UCSD-AML1 (cell line): ENCODE data around the gene METTL16.

Source experiments
- DNase-seq: peaks from one replicate; lab custom pipeline; 2025; ENCODE audit not compliant: unreplicated experiment; lab: John Stamatoyannopoulos, UW

METTL16 gene

DNA sequence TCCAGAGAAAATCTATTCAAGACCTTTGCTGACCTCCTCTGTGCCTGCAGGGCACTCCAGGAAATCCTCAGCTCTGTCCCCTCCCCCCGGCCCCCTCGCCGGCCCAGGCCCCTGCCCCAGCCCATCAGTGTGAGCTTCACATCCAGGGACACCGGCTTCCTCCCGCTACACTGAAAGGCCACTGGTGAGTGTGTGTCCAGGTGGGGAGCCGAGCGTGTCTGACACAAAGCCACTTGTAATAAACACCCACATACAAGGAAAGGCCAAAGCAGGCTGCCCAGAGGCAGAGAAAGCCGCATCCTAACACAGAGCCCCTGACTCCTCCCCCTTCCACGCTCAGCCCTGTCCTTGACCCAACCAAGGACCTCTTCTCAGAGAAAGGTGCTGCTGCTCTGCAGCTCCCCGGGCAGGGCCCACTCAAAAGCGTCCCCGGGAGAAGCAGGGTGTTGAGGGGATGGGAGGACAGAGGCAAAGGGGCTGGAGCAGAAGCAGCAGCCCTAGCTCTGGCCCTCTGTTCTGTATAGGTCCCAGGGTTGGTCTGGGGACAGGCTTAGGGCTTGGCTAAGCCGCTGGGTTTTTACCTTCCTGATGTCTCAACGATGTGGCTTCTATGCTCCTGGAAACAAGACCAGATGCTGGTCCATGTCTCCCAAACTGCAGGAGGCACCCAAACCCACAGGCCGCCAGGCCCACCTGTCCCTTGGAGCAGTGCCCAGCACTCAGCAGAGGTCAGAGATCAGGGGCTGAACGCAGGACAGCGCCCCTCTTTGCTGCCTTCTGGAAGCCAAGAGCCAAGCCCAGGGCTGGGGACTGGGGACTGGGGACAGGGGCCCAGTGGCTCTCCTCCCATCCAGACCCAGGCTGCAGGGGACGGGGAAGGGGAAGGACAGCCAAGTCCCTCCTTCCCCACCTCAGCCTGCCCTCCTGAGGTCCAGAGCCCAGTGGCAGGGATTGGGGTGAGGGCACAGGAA is 126.2 kb downstream of the METTL16 start:
- DNase-seq = no peak

DNA sequence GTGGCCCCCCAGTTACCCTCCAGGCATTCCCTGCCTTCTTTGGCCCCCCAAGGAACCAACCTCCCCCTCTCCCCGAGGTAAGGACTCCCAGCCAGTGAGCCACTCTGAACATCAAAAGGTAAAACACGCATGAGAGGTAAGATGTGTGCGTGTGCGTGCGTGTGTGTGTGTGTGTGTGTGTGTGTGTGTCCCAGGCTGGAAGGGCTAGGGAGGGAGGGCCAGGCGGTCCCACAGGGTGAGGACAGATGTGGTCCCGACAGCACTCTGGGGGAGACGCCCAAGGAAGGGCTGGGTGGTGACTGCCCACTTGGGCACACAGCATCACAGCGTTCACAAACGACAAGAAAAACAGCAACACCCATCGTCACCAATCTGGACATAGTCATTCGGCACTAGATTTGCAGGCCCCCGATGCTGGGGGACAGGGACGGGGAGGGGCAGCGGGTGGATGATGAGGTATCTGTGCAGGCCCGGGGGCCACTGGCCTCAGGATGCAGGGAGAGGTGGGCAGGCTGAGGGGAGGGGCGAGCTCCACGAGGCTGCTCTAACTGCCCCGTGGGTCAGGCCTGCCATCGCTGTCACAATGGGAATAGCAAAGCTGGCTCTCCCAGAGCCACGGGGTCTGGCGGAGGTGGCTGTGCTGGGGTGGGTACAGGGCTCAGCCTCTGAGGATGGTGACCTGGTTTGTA is 127.1 kb downstream of the METTL16 start:
- DNase-seq = no peak

DNA sequence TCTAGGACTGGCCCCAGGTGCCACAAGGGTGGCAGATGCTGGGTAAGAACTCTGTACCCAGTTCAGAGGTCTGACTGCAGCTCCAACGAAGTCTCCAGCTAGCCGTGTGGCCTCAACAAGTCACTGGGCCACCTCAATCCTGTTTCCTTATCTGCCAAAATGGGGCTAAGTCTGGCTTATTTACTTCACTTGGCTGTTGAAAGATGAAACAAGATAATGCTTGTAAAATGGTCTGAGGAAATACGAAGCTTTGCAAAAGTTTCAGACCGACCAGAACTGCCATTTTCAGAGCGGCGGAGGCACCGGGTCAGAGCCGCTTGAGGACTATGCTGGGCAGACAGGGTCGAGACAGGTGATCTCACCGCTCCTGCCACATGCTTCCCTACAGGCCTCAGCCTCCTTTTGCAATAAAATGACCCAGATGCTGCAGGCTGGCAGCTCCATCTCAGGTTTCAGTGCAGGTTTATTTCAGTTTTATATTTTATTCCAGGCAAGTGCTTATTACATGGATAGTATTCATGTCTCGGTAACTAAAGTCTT is 128.0 kb downstream of the METTL16 start:
- no peak for DNase-seq

DNA sequence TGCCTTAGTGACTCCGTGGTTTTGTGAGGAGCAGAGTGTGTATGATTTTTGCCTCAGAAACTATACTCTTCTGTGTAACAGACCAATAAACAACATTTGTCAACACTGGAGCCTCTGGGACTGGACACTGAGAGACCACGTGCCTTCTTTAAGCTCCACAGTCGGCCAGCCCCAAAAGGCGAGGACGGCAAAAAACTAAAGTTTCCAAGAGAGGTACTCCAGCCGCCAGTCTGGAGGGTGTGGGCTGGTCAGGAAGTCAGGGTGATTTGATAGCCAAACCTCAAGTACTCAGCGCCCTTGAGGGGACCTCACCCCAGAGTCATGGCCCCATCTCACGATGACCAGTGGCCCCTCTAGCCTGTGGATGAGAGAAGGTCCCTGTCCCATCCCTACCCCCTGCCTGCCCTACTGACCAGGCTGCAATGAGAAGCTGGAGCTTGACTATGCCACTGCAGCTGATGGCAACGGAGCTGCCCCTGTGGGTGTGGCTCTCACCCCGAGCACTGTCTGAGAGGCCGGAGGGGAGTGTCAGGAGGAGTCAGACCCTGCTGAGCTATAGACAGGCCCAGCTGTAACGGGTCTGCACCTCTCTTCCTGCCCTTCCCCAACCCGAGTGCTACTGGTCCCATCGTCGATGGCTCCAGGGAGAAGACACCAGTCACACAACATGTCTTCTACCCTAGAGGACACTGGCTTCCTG is 130.6 kb downstream of the METTL16 start:
- no peak for DNase-seq

DNA sequence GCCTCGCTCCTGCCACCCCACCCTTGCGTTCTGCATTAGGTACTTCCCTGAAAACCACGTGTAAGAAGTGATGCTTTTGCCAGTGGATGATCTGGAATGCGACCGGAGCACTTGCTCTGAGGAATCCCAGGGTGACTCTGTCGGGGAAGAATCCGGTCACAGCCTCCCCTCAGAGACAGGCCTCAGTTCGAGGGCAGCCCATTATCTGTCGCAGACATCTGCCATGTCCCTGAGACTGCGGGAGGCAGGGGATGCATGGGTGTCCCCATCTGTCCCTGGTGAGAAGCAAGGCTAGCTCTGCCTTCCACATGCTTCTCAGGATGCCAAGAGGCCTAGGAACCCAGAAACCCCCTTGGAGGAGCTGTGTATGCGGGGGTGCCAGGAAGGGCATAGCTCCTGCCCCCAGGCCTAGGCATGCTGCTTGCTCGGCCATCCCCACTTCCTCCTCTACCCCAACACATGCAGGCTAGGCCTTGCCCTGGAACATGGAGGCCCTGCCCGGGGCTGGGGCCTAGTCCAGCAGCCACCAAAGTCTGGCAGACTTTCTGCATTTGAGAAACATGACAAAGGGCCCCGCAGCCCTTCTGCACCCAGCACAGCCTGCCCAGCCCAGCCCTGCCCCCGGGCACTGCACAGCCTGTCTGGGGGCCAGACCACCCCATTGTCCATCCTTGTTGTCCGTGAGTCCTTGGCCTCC is 131.3 kb downstream of the METTL16 start:
- DNase-seq = no peak

DNA sequence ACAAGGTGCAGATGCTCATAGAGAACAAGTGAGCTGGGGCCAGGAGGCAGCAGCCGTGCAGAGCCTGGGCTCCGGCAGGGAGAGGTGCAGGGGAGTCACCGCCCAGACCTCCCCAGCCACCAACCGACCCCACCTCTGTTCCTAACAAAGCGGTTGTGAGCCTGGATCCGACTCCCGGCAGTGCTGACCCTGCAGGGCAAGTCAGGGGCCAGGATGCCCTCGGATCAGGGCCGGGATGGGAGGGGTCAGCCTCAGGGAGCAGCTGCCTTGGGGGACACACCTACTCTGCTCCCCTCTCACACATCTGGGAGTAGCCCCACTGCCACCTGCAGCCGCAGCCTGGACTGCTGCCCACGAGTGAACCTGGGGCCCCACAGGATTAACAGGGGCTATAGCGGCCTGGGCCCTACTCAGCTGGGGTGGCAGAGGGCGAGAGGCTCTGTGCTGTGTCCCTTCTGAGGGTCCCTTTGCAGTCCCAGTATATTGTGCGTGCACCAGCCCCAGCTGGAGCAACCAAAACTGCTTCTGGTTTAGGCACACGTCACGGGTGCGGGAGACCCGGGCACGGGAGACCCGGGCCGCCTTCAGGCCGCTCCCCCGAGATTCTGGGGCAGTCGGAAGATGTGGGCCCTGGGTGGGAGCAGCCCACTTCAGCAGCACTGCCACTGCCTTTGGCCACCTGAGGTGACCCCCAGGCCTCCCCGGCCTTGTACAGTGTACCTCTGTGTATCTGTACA is 132.0 kb downstream of the METTL16 start:
- DNase-seq = no peak

DNA sequence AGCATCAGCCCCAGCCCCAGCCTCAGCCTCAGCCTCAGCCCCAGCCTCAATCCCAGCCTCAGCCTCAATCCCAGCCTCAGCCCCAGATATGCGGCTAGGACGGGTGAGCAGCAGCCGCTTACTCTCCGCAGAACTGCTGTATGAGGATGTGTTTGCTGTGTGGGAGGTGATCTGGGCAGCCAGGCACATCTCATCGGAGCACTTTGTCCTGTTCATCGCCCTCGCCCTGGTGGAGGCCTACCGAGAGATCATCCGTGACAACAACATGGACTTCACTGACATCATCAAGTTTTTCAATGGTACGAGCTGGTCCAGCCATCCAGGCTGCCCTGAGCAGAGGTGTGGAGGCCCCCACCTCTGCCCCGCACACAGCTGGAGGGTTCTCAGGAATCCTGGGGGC is 132.8 kb downstream of the METTL16 start:
- DNase-seq = no peak

DNA sequence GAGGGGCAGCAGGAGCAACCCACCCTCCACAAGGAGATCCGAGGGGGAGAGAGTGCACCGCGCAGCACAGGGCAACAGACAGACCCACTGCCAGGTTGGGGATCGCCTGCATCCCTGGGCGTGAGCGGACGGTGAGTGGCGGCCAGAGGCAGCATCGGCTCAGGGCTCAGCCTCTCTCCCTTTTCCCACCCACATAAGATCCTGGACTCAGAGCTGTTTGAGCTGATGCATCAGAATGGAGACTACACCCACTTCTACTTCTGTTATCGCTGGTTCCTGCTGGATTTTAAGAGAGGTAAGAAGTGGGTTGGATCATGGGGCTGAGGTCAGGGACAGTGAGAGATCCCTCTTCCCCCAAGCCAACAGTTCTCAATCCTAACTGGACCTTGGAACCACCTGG is 134.0 kb downstream of the METTL16 start:
- DNase-seq = no peak

DNA sequence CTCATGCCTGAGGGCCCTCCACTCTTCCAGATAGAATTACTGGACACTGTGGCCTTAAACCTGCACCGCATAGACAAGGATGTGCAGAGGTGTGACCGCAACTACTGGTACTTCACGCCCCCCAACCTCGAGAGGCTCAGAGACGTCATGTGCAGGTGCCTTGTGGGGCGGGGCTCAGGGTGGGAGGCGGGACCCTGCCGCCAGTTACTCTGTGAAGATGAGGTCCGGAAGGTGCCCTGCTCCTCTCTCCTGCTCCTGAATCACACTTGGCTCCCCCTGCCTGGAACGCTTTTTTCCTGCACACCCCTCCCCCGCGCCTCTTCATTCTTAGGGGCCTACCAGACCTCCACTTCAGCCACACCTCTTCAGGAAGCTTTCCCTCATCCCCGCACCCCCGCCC is 135.6 kb downstream of the METTL16 start:
- DNase-seq = no peak

DNA sequence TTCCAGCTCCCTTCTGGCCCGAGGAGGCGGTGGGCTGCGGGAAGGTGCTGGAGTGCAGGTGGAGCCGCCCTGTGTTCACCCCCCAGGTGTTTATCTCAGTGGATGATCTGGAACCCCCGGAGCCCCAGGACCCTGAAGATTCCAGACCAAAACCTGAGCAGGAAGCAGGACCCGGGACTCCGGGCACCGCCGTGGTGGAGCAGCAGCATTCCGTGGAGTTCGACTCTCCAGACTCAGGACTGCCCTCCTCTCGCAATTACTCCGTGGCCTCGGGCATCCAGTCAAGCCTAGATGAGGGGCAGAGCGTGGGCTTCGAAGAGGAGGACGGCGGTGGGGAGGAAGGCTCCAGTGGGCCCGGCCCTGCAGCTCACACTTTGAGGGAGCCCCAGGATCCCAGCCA is 136.3 kb downstream of the METTL16 start:
- no peak for DNase-seq

DNA sequence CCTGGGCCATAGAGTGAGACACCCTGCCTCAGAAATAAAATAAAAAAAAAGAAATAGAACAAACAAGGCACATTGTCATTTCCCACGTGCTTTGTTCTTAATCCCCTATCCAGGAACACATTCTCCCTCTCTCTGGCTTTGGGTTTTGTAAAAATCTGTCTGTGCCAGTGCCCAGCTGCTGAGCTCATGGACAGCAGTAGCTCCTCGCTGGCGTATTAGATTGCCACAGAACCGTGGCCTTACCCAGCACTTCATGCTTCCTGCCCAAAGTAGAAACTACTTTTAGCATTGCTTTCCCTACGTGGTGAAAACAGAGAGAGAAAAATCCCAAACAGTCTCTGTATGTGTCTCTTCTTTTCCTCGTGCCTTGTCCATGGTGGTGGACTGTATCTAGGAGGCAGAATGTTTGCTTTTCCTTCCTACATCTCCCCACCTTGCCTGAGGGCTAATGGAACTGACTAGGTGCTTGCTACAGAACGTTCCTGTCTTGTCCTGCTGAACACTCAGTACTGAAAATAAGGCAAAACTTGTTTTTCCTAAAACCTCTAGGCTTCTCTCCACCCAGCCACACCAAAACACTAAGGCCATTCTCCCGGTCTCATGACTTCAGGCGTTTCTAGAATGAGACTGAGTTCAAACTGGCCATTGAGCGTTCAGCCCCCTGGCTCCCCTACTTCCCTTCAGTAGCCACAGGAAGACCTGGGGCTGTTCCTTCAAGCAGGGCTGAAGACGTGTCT is 137.0 kb downstream of the METTL16 start:
- no peak for DNase-seq

DNA sequence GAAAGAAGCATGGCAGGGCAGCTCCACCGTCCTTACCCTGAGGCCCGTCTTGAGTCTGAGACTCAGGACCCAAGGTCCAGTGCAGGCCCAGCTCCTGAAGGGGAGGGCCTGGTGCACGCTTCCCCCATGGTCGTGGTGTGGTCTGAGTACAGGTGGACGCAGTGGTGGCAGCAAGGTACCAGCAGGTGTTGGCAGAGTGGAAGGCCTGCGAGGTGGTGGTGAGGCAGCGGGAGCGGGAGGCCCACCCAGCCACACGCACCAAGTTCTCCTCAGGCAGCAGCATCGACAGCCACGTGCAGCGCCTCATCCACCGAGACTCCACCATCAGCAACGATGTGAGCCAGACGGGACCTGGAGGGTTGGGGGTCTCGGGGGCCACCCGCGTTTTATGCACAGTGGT is 138.5 kb downstream of the METTL16 start:
- DNase-seq = no peak

DNA sequence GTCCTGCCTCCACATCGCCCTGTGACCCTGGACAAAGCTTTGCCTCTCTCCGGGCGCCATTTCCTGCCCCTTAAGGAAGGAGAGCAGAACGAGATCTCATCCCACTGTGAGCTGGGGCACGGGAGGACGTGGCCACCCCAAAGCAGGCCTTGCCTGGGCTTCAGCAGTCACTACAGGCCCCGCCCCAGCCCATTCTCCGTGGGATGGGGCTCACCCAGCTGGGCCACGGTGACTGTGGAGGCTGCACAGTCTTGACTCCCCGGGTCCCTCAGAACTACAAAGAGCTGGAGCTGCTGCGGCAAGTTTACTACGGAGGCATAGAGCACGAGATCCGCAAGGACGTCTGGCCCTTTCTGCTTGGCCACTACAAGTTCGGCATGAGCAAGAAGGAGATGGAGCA is 139.0 kb downstream of the METTL16 start:
- no peak for DNase-seq

DNA sequence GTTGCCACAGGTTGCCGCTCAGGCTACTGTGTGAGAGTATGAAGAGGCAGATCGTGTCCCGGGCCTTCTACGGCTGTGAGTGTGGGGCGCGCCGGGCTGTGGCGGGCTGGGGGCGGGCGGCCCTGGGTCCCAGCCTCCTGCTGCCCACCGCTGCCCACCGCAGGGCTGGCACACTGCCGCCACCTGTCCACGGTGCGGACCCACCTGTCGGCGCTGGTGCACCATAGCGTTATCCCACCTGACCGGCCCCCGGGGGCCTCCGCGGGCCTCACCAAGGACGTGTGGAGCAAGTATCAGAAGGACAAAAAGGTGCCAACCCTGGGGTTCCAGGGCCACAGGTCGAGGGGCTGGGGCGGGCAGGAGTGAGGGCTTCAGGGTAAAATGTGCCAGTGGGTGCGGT is 139.5 kb downstream of the METTL16 start:
- no peak for DNase-seq

DNA sequence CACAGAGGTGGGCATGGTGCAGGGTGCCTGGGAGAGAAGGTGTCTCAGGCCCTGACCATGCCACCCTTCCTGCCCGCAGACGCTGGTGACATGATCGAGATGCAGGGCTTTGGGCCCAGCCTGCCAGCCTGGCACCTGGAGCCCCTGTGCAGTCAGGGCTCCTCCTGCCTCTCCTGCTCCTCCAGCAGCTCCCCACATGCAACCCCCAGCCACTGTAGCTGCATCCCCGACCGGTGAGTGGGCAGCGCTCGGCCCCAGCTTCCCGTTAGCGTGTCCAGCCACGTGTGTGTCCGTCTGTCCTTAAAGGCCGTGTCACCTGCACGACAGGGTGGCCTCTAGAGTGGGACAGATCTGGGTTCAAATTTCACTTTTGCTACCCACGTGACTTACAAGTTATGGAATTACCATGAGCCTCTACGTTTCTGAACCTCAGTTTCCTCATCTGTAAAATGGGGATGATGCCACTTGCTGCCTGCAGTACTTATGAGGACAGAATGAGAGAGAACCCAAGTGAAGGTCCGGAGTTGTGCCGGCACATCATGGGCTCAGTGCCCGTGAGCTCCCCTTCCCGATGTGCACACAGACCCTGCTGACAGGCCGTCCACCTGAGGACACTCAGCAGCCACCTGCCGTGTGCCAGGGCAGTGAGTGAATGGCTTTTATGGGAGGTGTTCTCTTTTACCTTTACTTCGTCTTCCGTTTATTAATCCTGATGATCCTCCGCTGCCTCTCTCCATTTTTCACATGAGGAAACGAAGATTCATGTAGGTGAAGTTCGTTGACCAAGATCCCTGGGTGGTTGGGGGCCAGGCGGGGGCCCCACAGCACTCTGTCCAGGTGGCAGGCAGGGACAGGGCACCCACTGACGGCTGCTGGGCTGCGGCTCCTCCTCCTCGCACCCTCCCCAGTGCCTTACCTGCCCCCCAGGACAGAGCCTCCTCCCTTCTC is 140.2 kb downstream of the METTL16 start:
- no peak for DNase-seq

DNA sequence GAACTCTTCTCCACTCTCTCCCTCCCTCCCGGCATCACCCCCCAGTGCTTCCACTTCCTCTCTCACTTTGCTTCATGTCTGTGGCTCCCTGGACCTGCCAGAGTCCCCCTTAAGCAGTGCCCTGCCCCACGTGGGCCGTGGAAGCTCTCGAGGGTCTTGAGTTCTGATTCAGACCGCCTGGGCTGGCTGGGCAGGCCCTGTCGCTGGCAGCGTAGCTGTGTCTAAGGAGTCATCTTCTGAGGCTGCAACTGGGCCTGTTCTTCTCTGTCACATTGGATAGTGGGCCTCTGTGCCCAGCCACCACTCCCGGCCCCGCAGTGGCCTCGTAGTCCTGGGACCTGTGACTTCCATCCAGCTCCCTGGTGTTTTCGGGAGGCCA is 141.5 kb downstream of the METTL16 start:
- no peak for DNase-seq

DNA sequence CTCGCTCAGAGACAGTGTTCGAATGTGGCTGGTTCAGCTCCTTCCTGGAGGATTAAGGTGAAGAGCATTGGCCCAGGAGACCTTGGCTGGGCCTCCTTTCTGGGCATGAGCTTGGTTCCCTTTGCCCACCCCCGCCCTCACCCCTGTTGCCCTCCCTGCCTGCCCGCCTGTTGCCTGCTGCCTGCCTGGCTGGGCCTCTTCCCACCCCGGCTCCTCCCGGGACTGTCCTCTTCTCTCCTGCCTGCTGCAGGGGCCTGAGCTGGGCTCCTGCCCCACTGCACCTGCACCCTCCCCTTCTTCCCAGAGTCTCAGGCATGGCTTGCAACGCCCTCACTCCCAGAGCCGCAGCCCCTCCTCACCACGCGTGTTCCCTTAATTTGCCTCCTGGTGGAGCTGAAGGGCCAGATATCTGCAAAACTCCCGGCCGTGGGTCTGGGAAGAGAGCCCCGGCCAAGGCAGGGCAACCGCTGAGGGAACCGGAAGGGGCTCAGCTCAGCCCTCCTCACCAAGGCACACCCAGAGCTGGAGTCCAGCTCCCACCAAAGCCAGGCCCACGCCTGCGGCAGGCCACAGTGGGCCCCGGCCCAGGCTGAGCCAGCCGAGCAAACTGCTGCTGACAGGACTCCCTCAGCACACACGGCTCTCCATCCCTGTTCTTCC is 142.0 kb downstream of the METTL16 start:
- DNase-seq = peak; percentile 29

DNA sequence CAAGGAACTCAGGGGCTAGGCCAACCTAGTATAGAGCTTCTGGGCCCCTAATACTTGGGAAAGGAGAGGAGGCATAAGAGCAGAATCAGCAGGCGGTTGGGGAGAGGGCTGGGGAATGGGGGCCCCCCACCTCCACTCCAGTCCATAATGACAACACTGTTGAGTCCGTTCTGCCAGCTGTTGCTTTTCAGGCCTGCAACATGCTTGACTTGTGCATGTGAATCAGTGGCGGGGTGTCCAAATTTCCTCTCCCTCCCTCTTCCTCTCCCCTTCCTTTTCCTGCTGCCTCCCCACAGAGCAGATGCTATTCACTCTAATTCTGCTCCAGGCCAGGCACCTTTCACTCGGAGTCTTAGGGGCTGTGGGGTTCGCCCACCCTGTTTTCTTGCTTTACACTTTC is 142.6 kb downstream of the METTL16 start:
- DNase-seq = peak; percentile 20
